H7 (cell line): ENCODE measurements around the gene SLC12A7. TPM values are rescaled to one million over a fixed set of nuclear protein-coding genes. Genes with fewer than 3 reads are reported as not detected.
"Not testable (repeated sequence)": the region's sequence is repeated elsewhere in the genome, so short reads cannot be mapped to it uniquely, and the experiment has no call there.

Experiments
- DNase-seq: peaks from one replicate; pipeline ENCODE4 v3.0.0; 2012
- H3K27me3 ChIP-seq: 2 replicates; pipeline ENCODE4 v1.6.0; 2011; ENCODE audit warnings: mild to moderate bottlenecking, low read length; ENCODE audit not compliant: control insufficient read depth, insufficient read depth
- H3K36me3 ChIP-seq: replicated peaks from 2 replicates; pipeline ENCODE4 v1.5.1; 2011; ENCODE audit warnings: low read length; ENCODE audit not compliant: control insufficient read depth, insufficient read depth
- H3K4me3 ChIP-seq: 2 replicates; pipeline ENCODE4 v1.5.1; 2011; ENCODE audit warnings: low read depth, mild to moderate bottlenecking, control low read depth, low read length, moderate library complexity; ENCODE audit not compliant: insufficient read depth
- total RNA-seq: library from RNA; depleted of rRNA; stranded (reverse); fragments of >200 nt; shearing (Covaris generic); gene quantifications from 2 replicates; pipeline ENCODE4 v1.2.3, GENCODE V29; 2014

Gene SLC12A7
- total RNA-seq, 1 experiment from 2014 or later, result 19.8 TPM

GRCh38 chr5:1068895-1069719, 42.8 kb downstream of the SLC12A7 start:
- Histone ChIP-seq H3K27me3 (no peaks in the 10 kb centered on the region), H3K4me3 (no peak overlapping the region), H3K36me3 (no peaks in the 10 kb centered on the region; the same call in 1 of the 2 replicates)
- no peak for DNase-seq

- peak; percentile 87 for DNase-seq
- no peak overlapping the region for H3K4me3 ChIP-seq
- no peaks in the 10 kb centered on the region for H3K27me3 ChIP-seq
- no peaks in the 10 kb centered on the region; the same call in 1 of the 2 replicates for H3K36me3 ChIP-seq
These were observed 43.5 kb downstream of the SLC12A7 start for GRCh38 chr5:1068204-1068894.

GRCh38 chr5:1067141-1068121, 44.4 kb downstream of the SLC12A7 start:
- Histone ChIP-seq H3K27me3 (no peaks in the 10 kb centered on the region), H3K36me3 (peaks cover 2% of the 10 kb centered on the region; the same call in 1 of the 2 replicates), H3K4me3 (no peak overlapping the region)
- peak; percentile 63 for DNase-seq

- DNase-seq, result no peak
- Histone ChIP-seq H3K36me3 (peaks cover 2% of the 10 kb centered on the region; the same call in 1 of the 2 replicates), H3K27me3 (no peaks in the 10 kb centered on the region), H3K4me3 (no peak overlapping the region)
These were observed 45.2 kb downstream of the SLC12A7 start for GRCh38 chr5:1066676-1067075.

GRCh38 chr5:1065891-1066650, 45.8 kb downstream of the SLC12A7 start:
- Histone ChIP-seq H3K27me3 (no peaks in the 10 kb centered on the region), H3K4me3 (no peak overlapping the region), H3K36me3 (peaks cover 2% of the 10 kb centered on the region; the same call in 1 of the 2 replicates)
- DNase-seq, result peak; percentile 49

- peak; percentile 57 for DNase-seq
- H3K36me3 ChIP-seq, result peaks cover 2% of the 10 kb centered on the region; the same call in 1 of the 2 replicates
- no peaks in the 10 kb centered on the region for H3K27me3 ChIP-seq
- H3K4me3 ChIP-seq, result no peak overlapping the region
These were observed 46.6 kb downstream of the SLC12A7 start for GRCh38 chr5:1065143-1065750.

GRCh38 chr5:1064383-1065142, 47.3 kb downstream of the SLC12A7 start:
- H3K27me3 ChIP-seq, result no peaks in the 10 kb centered on the region
- no peak overlapping the region for H3K4me3 ChIP-seq
- DNase-seq, result peak; percentile 35
- peaks cover 3% of the 10 kb centered on the region; the same call in 1 of the 2 replicates for H3K36me3 ChIP-seq

- H3K27me3 ChIP-seq, result no peaks in the 10 kb centered on the region
- no peak overlapping the region for H3K4me3 ChIP-seq
- peaks cover 3% of the 10 kb centered on the region; the same call in 1 of the 2 replicates for H3K36me3 ChIP-seq
- DNase-seq, result peak; percentile 54
These were observed 48.0 kb downstream of the SLC12A7 start for GRCh38 chr5:1063661-1064382.

GRCh38 chr5:1062761-1063568, 48.9 kb downstream of the SLC12A7 start:
- DNase-seq, result peak; percentile 50
- H3K36me3 ChIP-seq, result peaks cover 3% of the 10 kb centered on the region; the same call in 1 of the 2 replicates
- H3K27me3 ChIP-seq, result no peaks in the 10 kb centered on the region
- H3K4me3 ChIP-seq, result no peak overlapping the region

- Histone ChIP-seq H3K4me3 (no peak overlapping the region), H3K36me3 (peaks cover 3% of the 10 kb centered on the region; the same call in 1 of the 2 replicates), H3K27me3 (no peaks in the 10 kb centered on the region)
- peak; percentile 51 for DNase-seq
These were observed 49.9 kb downstream of the SLC12A7 start for GRCh38 chr5:1061916-1062315.

GRCh38 chr5:1061292-1061691, 50.6 kb downstream of the SLC12A7 start:
- DNase-seq, result peak; percentile 22
- not testable (repeated sequence) for H3K4me3 ChIP-seq, H3K36me3 ChIP-seq, H3K27me3 ChIP-seq
